OCI-LY7 (cell line): ENCODE measurements around the gene CD63. TPM values are rescaled to one million over a fixed set of nuclear protein-coding genes. Genes with fewer than 3 reads are reported as not detected.

Experiments used
- BruUV-seq: library from RNA; stranded (reverse); fragments of 400-500 nt; replicated peaks from 2 replicates; lab custom pipeline; 2021; lab: Mats Ljungman, UMichigan
- CTCF ChIA-PET: fragments of 300-600 bp; sonication (Branson Sonifier 250); formaldehyde crosslinking; loops from one replicate; lab custom pipeline; 2022; ENCODE audit warnings: antibody characterized with exemption; ENCODE audit not compliant: unreplicated experiment; lab: Charles Lee
- POLR2A ChIA-PET: fragments of 300-600 bp; sonication (Branson Sonifier 250); formaldehyde crosslinking; loops from one replicate; lab custom pipeline; 2022; ENCODE audit warnings: antibody characterized with exemption; lab: Charles Lee
- DNase-seq: peaks from one replicate; pipeline ENCODE4 v3.0.0-alpha.2; 2015; ENCODE audit warnings: low spot score
- H2AFZ ChIP-seq: fragments of 200-600 bp; sonication (generic), shearing (Covaris generic); 2 replicates; pipeline ENCODE4 v1.6.1; 2014; ENCODE audit warnings: mild to moderate bottlenecking, antibody characterized with exemption, low read length, moderate library complexity
- H3K27ac ChIP-seq: fragments of 200-600 bp; sonication (generic); 2 replicates; pipeline ENCODE4 v1.5.1; 2014; ENCODE audit warnings: mixed run types, low read depth, mild to moderate bottlenecking, moderate library complexity, low read length, inconsistent platforms; ENCODE audit not compliant: poor library complexity, severe bottlenecking
- H3K36me3 ChIP-seq: fragments of 200-600 bp; sonication (generic); 2 replicates; pipeline ENCODE4 v1.6.1; 2014; ENCODE audit warnings: mild to moderate bottlenecking, antibody characterized with exemption, low read length, moderate library complexity, mixed read lengths; ENCODE audit not compliant: insufficient read depth
- H3K4me1 ChIP-seq: fragments of 200-600 bp; sonication (generic); 2 replicates; pipeline ENCODE4 v1.5.1; 2014; ENCODE audit warnings: mild to moderate bottlenecking, low read length; ENCODE audit not compliant: insufficient read depth, poor library complexity, severe bottlenecking
- H3K4me2 ChIP-seq: fragments of 200-600 bp; sonication (generic); 2 replicates; pipeline ENCODE4 v1.6.1; 2014; ENCODE audit warnings: mild to moderate bottlenecking, low read length
- H3K4me3 ChIP-seq: fragments of 200-600 bp; sonication (generic); 2 replicates; pipeline ENCODE4 v1.5.1; 2014; ENCODE audit warnings: mild to moderate bottlenecking, low read depth, low read length; ENCODE audit not compliant: poor library complexity, severe bottlenecking
- H3K79me2 ChIP-seq: fragments of 200-600 bp; sonication (generic); 2 replicates; pipeline ENCODE4 v1.6.1; 2016; ENCODE audit warnings: low read depth, mild to moderate bottlenecking, low read length, moderate library complexity, mixed read lengths; ENCODE audit not compliant: insufficient read depth
- H3K9me2 ChIP-seq: fragments of 200-600 bp; sonication (generic); 2 replicates; pipeline ENCODE4 v1.6.1; 2016; ENCODE audit warnings: mild to moderate bottlenecking, low read length, mixed read lengths; ENCODE audit not compliant: insufficient read depth
- H3K9me3 ChIP-seq: fragments of 200-600 bp; sonication (generic); 2 replicates; pipeline ENCODE4 v1.6.1; 2014; ENCODE audit warnings: mild to moderate bottlenecking, mixed run types, low read length, mixed read lengths
- H4K20me1 ChIP-seq: fragments of 200-600 bp; sonication (generic); 2 replicates; pipeline ENCODE4 v1.6.1; 2014; ENCODE audit warnings: mild to moderate bottlenecking, antibody characterized with exemption, low read length, moderate library complexity, mixed read lengths; ENCODE audit not compliant: insufficient read depth
- EZH2phosphoT487 ChIP-seq: fragments of 200-600 bp; sonication (generic); IDR thresholded peaks from 2 replicates; pipeline ENCODE4 v1.6.1; 2018; ENCODE audit warnings: low read depth, borderline replicate concordance, mild to moderate bottlenecking, mixed run types, antibody characterized with exemption, low read length, moderate library complexity, mixed read lengths
- intact Hi-C: fragments of 100-400 bp; cut with micrococcal nuclease; formaldehyde crosslinking; loops from one replicate; pipeline ENCODE4 v1.10.0; 2022; ENCODE audit not compliant: unreplicated experiment
- total RNA-seq, 2 experiments: library from RNA; depleted of rRNA in 1 of 2; stranded (reverse); fragments of >200 nt in 1 of 2; shearing (Covaris generic) in 1 of 2; gene quantifications; 2 replicates each; pipeline ENCODE4 v1.2.3, GENCODE V29; 2014 to 2022
- TF ChIP-seq, protein P1 (sequence below): fragments of 200-600 bp; sonication (generic); conservative IDR thresholded peaks from 2 replicates; pipeline ENCODE4 v1.5.1; 2014; ENCODE audit warnings: mild to moderate bottlenecking, antibody characterized with exemption, low read length, moderate library complexity, mixed read lengths

Gene CD63
- total RNA-seq, 2 experiments from 2014 or later, result 102 to 130 TPM

DNA sequence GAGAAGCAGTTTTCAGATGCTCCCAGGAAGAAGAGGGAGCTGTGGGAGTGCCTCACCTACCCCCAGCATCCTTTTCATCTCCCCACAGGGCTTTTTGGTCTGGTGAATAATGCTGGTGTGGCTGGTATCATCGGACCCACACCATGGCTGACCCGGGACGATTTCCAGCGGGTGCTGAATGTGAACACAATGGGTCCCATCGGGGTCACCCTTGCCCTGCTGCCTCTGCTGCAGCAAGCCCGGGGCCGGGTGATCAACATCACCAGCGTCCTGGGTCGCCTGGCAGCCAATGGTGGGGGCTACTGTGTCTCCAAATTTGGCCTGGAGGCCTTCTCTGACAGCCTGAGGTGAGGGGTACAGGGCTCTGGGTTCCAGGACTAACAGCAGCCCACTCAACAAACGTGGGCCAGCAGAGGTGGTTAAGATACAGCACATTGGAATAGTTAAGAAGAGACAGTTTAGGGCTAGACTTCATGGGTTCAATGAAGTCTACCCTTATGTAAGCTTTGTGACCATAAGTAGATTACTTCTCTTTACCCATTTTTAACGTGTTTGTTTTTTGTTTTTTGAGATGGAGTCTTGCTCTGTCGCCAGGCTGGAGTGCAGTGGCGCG is 7.1 kb downstream of the CD63 start:
- H4K20me1 ChIP-seq, result no peaks in the 10 kb centered on the region
- peaks cover 68% of the 10 kb centered on the region for H3K36me3 ChIP-seq
- H3K27ac ChIP-seq, result no peak overlapping the region
- intact Hi-C loops, result loop anchor here (1.0 kb wide), 1 partner anchor 62 kb away; no protein-coding TSS in a partner anchor
- ChIA-PET CTCF (interaction anchor here (1.0 to 1.1 kb wide), 2 partner anchors 16 to 49 kb away, joined by 3 read pairs; no protein-coding TSS in a partner anchor), POLR2A (no interaction called here)
- H3K9me3 ChIP-seq, result no peaks in the 10 kb centered on the region
- no peak overlapping the region for H3K4me3 ChIP-seq
- no peaks in the 10 kb centered on the region for H3K9me2 ChIP-seq
- no peak for TF ChIP-seq EZH2phosphoT487
- TF ChIP-seq, protein P1, sequence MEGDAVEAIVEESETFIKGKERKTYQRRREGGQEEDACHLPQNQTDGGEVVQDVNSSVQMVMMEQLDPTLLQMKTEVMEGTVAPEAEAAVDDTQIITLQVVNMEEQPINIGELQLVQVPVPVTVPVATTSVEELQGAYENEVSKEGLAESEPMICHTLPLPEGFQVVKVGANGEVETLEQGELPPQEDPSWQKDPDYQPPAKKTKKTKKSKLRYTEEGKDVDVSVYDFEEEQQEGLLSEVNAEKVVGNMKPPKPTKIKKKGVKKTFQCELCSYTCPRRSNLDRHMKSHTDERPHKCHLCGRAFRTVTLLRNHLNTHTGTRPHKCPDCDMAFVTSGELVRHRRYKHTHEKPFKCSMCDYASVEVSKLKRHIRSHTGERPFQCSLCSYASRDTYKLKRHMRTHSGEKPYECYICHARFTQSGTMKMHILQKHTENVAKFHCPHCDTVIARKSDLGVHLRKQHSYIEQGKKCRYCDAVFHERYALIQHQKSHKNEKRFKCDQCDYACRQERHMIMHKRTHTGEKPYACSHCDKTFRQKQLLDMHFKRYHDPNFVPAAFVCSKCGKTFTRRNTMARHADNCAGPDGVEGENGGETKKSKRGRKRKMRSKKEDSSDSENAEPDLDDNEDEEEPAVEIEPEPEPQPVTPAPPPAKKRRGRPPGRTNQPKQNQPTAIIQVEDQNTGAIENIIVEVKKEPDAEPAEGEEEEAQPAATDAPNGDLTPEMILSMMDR, result no peak
- peaks cover 14% of the 10 kb centered on the region; the same call in 1 of the 2 replicates for H3K79me2 ChIP-seq
- no TSS peak for BruUV-seq
- DNase-seq, result no peak
- no peak overlapping the region for H2AFZ ChIP-seq
- H3K4me2 ChIP-seq, result no peak overlapping the region
- H3K4me1 ChIP-seq, result peaks cover 26% of the 10 kb centered on the region

GRCh38 chr12:55720894-55721444 is 7.8 kb downstream of the CD63 start:
- H3K4me1 ChIP-seq, result peaks cover 26% of the 10 kb centered on the region
- no peaks in the 10 kb centered on the region for H3K9me2 ChIP-seq
- H2AFZ ChIP-seq, result no peak overlapping the region
- no TSS peak for BruUV-seq
- H3K36me3 ChIP-seq, result peaks cover 64% of the 10 kb centered on the region
- intact Hi-C loops, result loop anchor here (1.0 kb wide), 1 partner anchor 62 kb away; no protein-coding TSS in a partner anchor
- no peak for TF ChIP-seq EZH2phosphoT487
- TF ChIP-seq, protein P1, result peak; percentile 44; the same call in 1 of the 2 replicates
- no peaks in the 10 kb centered on the region for H3K9me3 ChIP-seq
- DNase-seq, result no peak
- H4K20me1 ChIP-seq, result no peaks in the 10 kb centered on the region
- ChIA-PET POLR2A (no interaction called here), CTCF (interaction anchor here (1.0 to 1.1 kb wide), 2 partner anchors 16 to 48 kb away, joined by 3 read pairs; no protein-coding TSS in a partner anchor)
- no peak overlapping the region for H3K4me2 ChIP-seq
- H3K4me3 ChIP-seq, result no peak overlapping the region
- peaks cover 16% of the 10 kb centered on the region; the same call in 1 of the 2 replicates for H3K79me2 ChIP-seq
- H3K27ac ChIP-seq, result no peak overlapping the region
